Mesenchymal stem cell (in vitro differentiated cells and primary cell): ENCODE data around the gene BICC1.
A peak's percentile ranks its signal among the peaks of the same experiment; 100 is the strongest.

Experiments used
- DNase-seq: peaks from one replicate; pipeline ENCODE4 v3.0.0-alpha.2; 2013
- H2AFZ ChIP-seq: one replicate; pipeline ENCODE4 v1.6.1; 2013; ENCODE audit warnings: low read depth, mild to moderate bottlenecking, control low read depth, inconsistent platforms, low read length, moderate library complexity
- H2AK5ac ChIP-seq: 2 replicates; pipeline ENCODE4 v1.6.1; 2013; ENCODE audit warnings: low read length, moderate library complexity, mild to moderate bottlenecking, inconsistent platforms; ENCODE audit not compliant: severe bottlenecking
- H2BK120ac ChIP-seq: one replicate; pipeline ENCODE4 v1.6.1; 2013; ENCODE audit warnings: low read depth, mild to moderate bottlenecking, inconsistent platforms, low read length, moderate library complexity
- H2BK12ac ChIP-seq, 2 experiments: one replicate each; pipeline ENCODE4 v1.6.1; 2013; ENCODE audit warnings: inconsistent platforms in 2 of 2, low read length in 2 of 2, mild to moderate bottlenecking in 2 of 2, moderate library complexity in 2 of 2, control low read depth in 1 of 2
- H2BK15ac ChIP-seq: one replicate; pipeline ENCODE4 v1.6.1; 2013; ENCODE audit warnings: mild to moderate bottlenecking, low read depth, inconsistent platforms; ENCODE audit not compliant: poor library complexity, severe bottlenecking
- H2BK5ac ChIP-seq: 2 replicates; pipeline ENCODE4 v1.6.1; 2013; ENCODE audit warnings: low read depth, mild to moderate bottlenecking, low read length, control low read depth, inconsistent platforms; ENCODE audit not compliant: poor library complexity, severe bottlenecking
- H3K14ac ChIP-seq, 2 experiments: one replicate each; pipeline ENCODE4 v1.6.1; 2013; ENCODE audit warnings: inconsistent platforms in 2 of 2, low read length in 2 of 2, control low read depth in 1 of 2, mild to moderate bottlenecking in 1 of 2, moderate library complexity in 1 of 2
- H3K18ac ChIP-seq, 2 experiments: one replicate each; pipeline ENCODE4 v1.6.1; 2013; ENCODE audit warnings: inconsistent platforms in 2 of 2, low read length in 2 of 2, control low read depth in 1 of 2, low read depth in 1 of 2, mild to moderate bottlenecking in 1 of 2
- H3K23ac ChIP-seq, 2 experiments: one replicate each; pipeline ENCODE4 v1.6.1; 2013; ENCODE audit warnings: inconsistent platforms in 2 of 2, low read length in 2 of 2, mild to moderate bottlenecking in 2 of 2, moderate library complexity in 2 of 2, control low read depth in 1 of 2
- H3K27ac ChIP-seq: 2 replicates; pipeline ENCODE4 v1.5.1; 2013; ENCODE audit warnings: mild to moderate bottlenecking, moderate library complexity, low read length, control low read depth, inconsistent platforms; ENCODE audit not compliant: poor library complexity, severe bottlenecking
- H3K27me3 ChIP-seq, 2 experiments: 2 replicates each; pipeline versions ENCODE4 v1.6.1 to v1.7.0; 2013; ENCODE audit warnings: low read length in 2 of 2, mild to moderate bottlenecking in 2 of 2, moderate library complexity in 2 of 2, control low read depth in 1 of 2, inconsistent platforms in 1 of 2; ENCODE audit not compliant: control insufficient read depth in 1 of 2, insufficient read depth in 1 of 2
- H3K36me3 ChIP-seq, 2 experiments: 2 replicates each; pipeline versions ENCODE4 v1.6.1 to v1.7.0; 2013; ENCODE audit warnings: low read length in 2 of 2, control low read depth in 1 of 2, inconsistent platforms in 1 of 2, low read depth in 1 of 2, mild to moderate bottlenecking in 1 of 2; ENCODE audit not compliant: insufficient read depth in 2 of 2, control insufficient read depth in 1 of 2
- H3K4ac ChIP-seq, 2 experiments: one replicate each; pipeline ENCODE4 v1.6.1; 2013; ENCODE audit warnings: inconsistent platforms in 2 of 2, low read length in 2 of 2, mild to moderate bottlenecking in 2 of 2, moderate library complexity in 2 of 2, control low read depth in 1 of 2, low read depth in 1 of 2
- H3K4me1 ChIP-seq: 2 replicates; pipeline ENCODE4 v1.6.1; 2013; ENCODE audit warnings: low read depth, low read length, control low read depth; ENCODE audit not compliant: control insufficient read depth, insufficient read depth
- H3K4me2 ChIP-seq: 2 replicates; pipeline ENCODE4 v1.6.1; 2013; ENCODE audit warnings: low read length, mild to moderate bottlenecking, inconsistent platforms; ENCODE audit not compliant: poor library complexity, severe bottlenecking
- H3K4me3 ChIP-seq, 2 experiments: 2 replicates each; pipeline versions ENCODE4 v1.5.1 to v1.7.0; 2013; ENCODE audit warnings: low read length in 2 of 2, mild to moderate bottlenecking in 2 of 2, control low read depth in 1 of 2, low read depth in 1 of 2; ENCODE audit not compliant: insufficient read depth in 1 of 2
- H3K79me1 ChIP-seq: replicated peaks from 2 replicates; pipeline ENCODE4 v1.6.1; 2013; ENCODE audit warnings: mild to moderate bottlenecking, control low read depth, low read length, inconsistent platforms; ENCODE audit not compliant: poor library complexity, severe bottlenecking
- H3K9ac ChIP-seq: 2 replicates; pipeline ENCODE4 v1.7.0; 2013; ENCODE audit warnings: mild to moderate bottlenecking, low read length, moderate library complexity
- H3K9me3 ChIP-seq: 2 replicates; pipeline ENCODE4 v1.7.0; 2013; ENCODE audit warnings: mild to moderate bottlenecking, low read length; ENCODE audit not compliant: control insufficient read depth
- H4K8ac ChIP-seq: one replicate; pipeline ENCODE4 v1.6.1; 2013; ENCODE audit warnings: inconsistent platforms, mild to moderate bottlenecking, low read length, moderate library complexity
- H4K91ac ChIP-seq: one replicate; pipeline ENCODE4 v1.6.1; 2013; ENCODE audit warnings: mild to moderate bottlenecking, low read length, inconsistent platforms
- WGBS: methylation state at CpG from one replicate; pipeline ENCODE4 v1.1.7; 2013; ENCODE audit warnings: mixed read lengths; 5-methylcytosine and 5-hydroxymethylcytosine counted together

BICC1 gene

DNA sequence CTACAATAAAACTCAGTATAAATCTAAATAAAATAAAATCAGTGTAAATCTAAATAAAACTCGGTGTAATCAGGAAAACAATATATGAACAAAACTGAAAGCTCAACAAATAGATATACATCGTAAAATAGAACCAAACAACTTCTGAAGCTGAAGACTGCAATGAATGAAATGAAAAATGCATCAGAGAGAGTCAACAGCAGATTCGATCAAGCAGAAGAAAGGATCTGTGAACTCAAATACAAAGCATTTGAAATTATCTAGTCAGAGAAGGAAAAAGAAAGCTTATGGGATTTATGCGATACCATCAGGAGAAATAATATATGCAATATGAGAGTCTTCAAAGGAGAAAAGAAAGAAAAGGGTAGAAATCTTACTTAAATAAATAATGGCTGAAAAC is 255.0 kb downstream of the BICC1 start:
- Histone ChIP-seq H4K8ac (no peak overlapping the region), H3K18ac (no peak overlapping the region), H2AFZ (no peak overlapping the region), H3K4me1 (no peaks in the 10 kb centered on the region), H2BK5ac (no peak overlapping the region), H2BK12ac (no peak overlapping the region), H3K23ac (no peak overlapping the region), H3K9me3 (peaks cover 11% of the 10 kb centered on the region), H3K27me3 (no peaks in the 10 kb centered on the region), H3K79me1 (peaks cover 26% of the 10 kb centered on the region), H3K4me3 (no peak overlapping the region), H3K4me2 (no peak overlapping the region), H4K91ac (no peak overlapping the region), H2BK15ac (no peak overlapping the region), H3K36me3 (peaks cover 0 to 33% of the 10 kb centered on the region in 2 experiments), H3K9ac (no peak overlapping the region), H3K27ac (no peak overlapping the region), H3K4ac (no peak overlapping the region), H3K14ac (no peak overlapping the region), H2BK120ac (no peak overlapping the region), H2AK5ac (no peak overlapping the region)
- no peak for DNase-seq
- 95% methylated on average over 3 of the region's 4 CpGs for WGBS

DNA sequence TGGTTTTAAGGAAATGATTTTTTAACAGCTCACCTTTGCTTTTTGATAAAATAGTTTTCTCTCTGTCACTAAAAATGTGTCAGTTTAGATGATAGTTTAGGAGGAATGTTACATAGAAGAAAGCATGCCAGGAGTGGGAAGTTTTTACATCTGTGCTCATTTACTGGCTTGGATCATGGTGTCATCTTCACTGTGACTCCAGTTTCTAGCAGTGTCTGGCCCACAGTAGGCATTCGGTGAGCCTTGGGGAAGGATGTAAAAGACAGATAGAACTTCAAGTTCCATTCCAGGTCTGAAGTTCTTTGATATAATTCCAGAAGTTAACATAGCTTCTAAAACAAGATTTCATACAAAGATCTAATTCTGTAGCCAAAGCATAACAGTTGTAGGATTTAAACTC is 259.2 kb downstream of the BICC1 start:
- no peak overlapping the region for H4K8ac ChIP-seq
- H2AK5ac ChIP-seq: no peak overlapping the region
- H2BK5ac ChIP-seq: no peak overlapping the region
- H3K18ac ChIP-seq: no peak overlapping the region
- H3K9me3 ChIP-seq: peaks cover 11% of the 10 kb centered on the region
- H3K23ac ChIP-seq: no peak overlapping the region
- H3K79me1 ChIP-seq: peaks cover 17% of the 10 kb centered on the region
- H3K27me3 ChIP-seq: no peaks in the 10 kb centered on the region
- no peak overlapping the region for H2BK12ac ChIP-seq
- H3K36me3 ChIP-seq: peaks cover 0 to 16% of the 10 kb centered on the region in 2 experiments
- no peak for DNase-seq
- no peak overlapping the region for H3K14ac ChIP-seq
- H2AFZ ChIP-seq: no peak overlapping the region
- no peak overlapping the region for H3K4me3 ChIP-seq
- H3K4me1 ChIP-seq: peaks cover 6% of the 10 kb centered on the region
- 100% methylated on average over 1 of the region's 1 CpG for WGBS
- H4K91ac ChIP-seq: no peak overlapping the region
- no peak overlapping the region for H3K4ac ChIP-seq
- peak overlapping the region; percentile 46 for H3K9ac ChIP-seq
- no peak overlapping the region for H2BK15ac ChIP-seq
- no peak overlapping the region for H3K4me2 ChIP-seq
- H2BK120ac ChIP-seq: no peak overlapping the region
- no peak overlapping the region for H3K27ac ChIP-seq

DNA sequence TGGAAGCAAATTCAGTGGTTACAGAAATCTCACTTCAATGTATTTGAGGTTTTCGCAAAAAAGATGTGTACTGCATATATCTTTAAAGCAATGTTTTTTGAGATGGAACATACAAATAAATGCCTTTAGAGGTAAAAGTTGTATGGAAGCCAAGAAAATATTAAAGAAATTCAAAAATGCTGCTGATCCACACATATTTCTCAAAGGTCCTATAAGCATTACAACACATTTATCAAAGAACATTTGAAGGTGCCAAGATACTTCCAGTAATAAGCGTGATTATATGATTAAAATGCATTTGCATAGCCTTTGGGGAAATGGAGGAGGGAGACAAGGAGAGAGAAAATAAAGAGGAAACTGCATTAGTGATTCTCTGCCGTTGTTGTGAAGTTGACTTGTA is 260.1 kb downstream of the BICC1 start:
- peaks cover 4% of the 10 kb centered on the region for H3K9me3 ChIP-seq

DNA sequence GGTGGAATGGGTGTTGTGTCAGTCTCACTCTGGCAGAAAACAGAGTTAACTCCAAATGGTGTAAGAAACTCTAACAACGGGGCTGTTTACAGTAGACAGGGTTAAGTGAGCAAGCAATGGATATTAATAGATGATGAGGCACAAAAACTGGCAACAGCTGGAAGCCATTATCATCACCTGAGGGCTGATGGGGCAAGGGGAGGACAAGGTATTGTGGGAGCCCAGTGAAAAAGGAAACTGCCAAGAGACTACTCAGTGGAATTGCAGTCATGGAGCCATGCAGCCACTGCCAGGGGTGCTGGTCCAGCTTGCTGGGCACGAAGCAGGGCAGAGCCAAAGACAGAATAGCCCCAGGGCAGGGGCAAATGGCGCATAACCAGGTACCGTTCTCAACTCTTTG is 260.7 kb downstream of the BICC1 start:
- 86% methylated on average over 4 of the region's 4 CpGs for WGBS
- H3K4ac ChIP-seq: no peak overlapping the region
- no peaks in the 10 kb centered on the region for H3K9me3 ChIP-seq
- H3K4me2 ChIP-seq: no peak overlapping the region
- peaks cover 0 to 1% of the 10 kb centered on the region in 2 experiments for H3K36me3 ChIP-seq
- no peak overlapping the region for H2AK5ac ChIP-seq
- no peak overlapping the region for H4K8ac ChIP-seq
- no peak overlapping the region for H3K14ac ChIP-seq
- H3K23ac ChIP-seq: no peak overlapping the region
- H3K4me3 ChIP-seq: no peak overlapping the region
- H3K27ac ChIP-seq: no peak overlapping the region
- H2BK12ac ChIP-seq: no peak overlapping the region
- peaks cover 6% of the 10 kb centered on the region for H3K4me1 ChIP-seq
- H3K18ac ChIP-seq: no peak overlapping the region
- H3K9ac ChIP-seq: peak overlapping the region; percentile 46
- peak; percentile 26 for DNase-seq
- no peak overlapping the region for H2AFZ ChIP-seq
- H4K91ac ChIP-seq: no peak overlapping the region
- H3K79me1 ChIP-seq: peaks cover 12% of the 10 kb centered on the region
- H2BK120ac ChIP-seq: no peak overlapping the region
- H2BK15ac ChIP-seq: no peak overlapping the region
- H2BK5ac ChIP-seq: no peak overlapping the region
- no peaks in the 10 kb centered on the region for H3K27me3 ChIP-seq

More for the DNA sequence above, 260.1 kb downstream of the BICC1 start:
- Histone ChIP-seq H3K4me1 (peaks cover 6% of the 10 kb centered on the region), H4K91ac (no peak overlapping the region), H3K18ac (no peak overlapping the region), H3K4me2 (no peak overlapping the region), H3K27ac (no peak overlapping the region), H3K4me3 (no peak overlapping the region), H2BK15ac (no peak overlapping the region), H2AK5ac (no peak overlapping the region), H3K4ac (no peak overlapping the region), H2AFZ (no peak overlapping the region), H2BK120ac (no peak overlapping the region), H3K36me3 (peaks cover 0 to 7% of the 10 kb centered on the region in 2 experiments), H3K9ac (peak overlapping the region; percentile 46), H3K79me1 (peaks cover 12% of the 10 kb centered on the region), H4K8ac (no peak overlapping the region), H3K27me3 (no peaks in the 10 kb centered on the region), H3K14ac (no peak overlapping the region), H2BK12ac (no peak overlapping the region), H2BK5ac (no peak overlapping the region), H3K23ac (no peak overlapping the region)
- 91% methylated on average over 1 of the region's 3 CpGs for WGBS
- DNase-seq: no peak
